HG02588 (cell line): ENCODE results near the gene DAD1.

Experiments
- ATAC-seq: cut with Tn5 transposase; IDR thresholded peaks from one replicate; pipeline ENCODE4 v1.9.1; 2021; ENCODE audit warnings: mild to moderate bottlenecking, moderate library complexity; ENCODE audit not compliant: unreplicated experiment

DAD1 gene

GRCh38 chr14:22539831-22540230 lies 49.2 kb downstream of the DAD1 start:
- ATAC-seq: no peak

DNA sequence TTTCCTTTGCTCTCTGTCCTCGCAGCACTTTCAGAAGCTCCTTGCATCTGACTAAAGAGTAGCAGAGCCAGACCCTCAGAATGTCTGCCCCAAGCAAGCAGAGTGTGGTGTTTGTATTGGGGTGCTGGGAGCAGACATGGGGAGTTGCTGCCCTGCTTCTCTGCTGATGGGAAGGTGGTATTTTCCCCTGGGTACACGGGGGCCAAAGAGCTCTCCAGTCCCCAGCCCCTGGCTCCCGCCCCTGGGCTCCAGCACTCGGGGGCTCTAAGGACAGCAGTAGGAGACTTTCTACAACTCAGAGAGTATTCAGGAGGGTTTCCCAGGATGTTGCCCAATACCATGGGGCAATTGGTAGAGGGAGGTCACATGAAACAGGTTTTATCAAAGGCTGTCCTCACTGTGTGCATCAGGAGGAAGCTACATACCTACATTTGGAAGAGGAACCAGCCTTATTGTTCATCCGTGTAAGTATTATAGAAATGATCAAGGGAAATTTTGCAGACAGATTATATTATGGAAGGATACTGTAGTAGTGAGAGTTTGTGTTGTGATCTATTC lies 50.3 kb downstream of the DAD1 start:
- no peak for ATAC-seq

DNA sequence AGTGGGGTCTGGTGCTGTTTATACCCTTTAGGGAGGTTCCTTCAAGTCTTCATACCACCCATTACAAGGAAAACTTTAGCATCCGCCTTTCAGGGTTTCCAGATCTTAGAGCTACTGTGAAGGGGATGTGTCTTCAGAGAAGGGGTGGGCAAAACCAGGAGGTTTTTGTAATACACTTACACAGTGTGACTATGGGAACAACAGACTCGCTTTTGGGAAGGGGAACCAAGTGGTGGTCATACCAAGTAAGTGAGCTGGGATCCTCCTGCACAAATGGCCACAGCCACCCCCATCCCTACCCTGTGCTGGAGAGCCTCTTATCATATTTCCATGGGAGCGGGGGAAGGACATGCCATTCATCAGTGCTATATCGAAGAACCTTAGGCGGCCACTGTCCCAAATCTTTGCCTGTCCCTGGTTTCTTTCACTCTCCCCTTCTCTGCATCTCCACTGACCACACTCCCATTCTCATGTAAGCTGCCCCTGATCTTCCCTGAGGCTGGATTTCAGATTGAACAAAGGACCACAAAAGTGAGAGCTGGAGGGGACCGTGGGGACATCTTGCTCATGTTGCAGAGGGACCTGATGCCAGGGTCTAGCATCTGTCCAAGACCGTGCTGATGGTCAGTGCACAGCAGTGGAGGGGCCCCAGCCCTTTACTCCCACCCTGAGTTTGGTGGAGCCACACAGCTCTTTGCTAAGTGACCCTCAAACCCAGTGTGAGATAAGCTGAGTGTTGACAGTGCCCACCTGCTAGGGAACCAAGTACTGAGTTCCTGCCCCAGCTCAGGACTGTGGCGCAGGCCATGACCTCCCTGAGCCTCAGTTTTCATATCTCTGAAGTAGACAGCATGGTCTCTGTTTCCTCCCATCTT lies 51.4 kb downstream of the DAD1 start:
- no peak for ATAC-seq

DNA sequence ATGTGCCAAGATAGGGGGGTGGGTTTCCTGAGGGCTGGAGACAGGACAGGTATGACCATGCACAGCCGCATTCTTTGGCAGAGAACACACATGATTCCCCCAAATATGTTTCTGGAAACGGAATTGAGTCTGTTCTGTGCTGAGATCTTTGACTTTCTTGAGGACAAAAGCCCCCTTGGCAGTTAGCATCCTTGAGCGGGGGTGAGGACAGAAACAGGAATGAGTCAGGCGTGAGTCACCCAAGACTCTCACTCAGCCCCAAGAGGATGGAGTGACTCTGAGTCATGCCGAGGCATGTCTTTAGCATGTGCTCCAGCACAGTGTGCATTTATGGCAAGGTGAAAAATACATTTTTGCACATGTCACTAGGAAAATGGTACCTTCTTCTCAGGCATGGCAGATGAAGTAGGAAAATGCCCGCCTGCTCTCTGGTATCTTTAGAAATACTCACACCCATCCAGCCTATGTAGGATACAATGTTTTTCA lies 52.1 kb downstream of the DAD1 start:
- ATAC-seq: peak; percentile 68

GRCh38 chr14:22535916-22536315 lies 53.1 kb downstream of the DAD1 start:
- no peak for ATAC-seq

- no peak for ATAC-seq
Observed at GRCh38 chr14:22535126-22535525, 53.9 kb downstream of the DAD1 start.

DNA sequence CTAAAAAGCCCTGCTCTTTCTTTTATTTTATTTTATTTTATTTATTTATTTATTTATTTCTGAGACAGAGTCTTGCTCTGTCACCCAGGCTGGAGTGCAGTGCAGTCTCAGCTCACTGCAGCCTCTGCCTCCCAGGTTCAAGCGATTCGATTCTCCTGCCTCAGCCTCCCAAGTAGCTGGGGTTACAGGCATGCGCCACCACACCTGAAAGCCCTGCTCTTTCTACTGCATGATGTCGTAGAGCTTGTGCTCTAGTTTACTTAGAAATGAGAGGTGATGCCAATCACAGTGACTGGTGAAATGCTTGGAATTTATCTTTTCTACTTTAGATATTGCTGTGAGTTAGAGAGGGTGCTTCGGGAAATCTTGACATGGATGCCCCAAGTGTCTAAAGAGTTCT lies 54.5 kb downstream of the DAD1 start:
- ATAC-seq: no peak

GRCh38 chr14:22533739-22534359 lies 55.2 kb downstream of the DAD1 start:
- ATAC-seq: no peak

- ATAC-seq: no peak
Observed at GRCh38 chr14:22533057-22533704, 55.8 kb downstream of the DAD1 start.

DNA sequence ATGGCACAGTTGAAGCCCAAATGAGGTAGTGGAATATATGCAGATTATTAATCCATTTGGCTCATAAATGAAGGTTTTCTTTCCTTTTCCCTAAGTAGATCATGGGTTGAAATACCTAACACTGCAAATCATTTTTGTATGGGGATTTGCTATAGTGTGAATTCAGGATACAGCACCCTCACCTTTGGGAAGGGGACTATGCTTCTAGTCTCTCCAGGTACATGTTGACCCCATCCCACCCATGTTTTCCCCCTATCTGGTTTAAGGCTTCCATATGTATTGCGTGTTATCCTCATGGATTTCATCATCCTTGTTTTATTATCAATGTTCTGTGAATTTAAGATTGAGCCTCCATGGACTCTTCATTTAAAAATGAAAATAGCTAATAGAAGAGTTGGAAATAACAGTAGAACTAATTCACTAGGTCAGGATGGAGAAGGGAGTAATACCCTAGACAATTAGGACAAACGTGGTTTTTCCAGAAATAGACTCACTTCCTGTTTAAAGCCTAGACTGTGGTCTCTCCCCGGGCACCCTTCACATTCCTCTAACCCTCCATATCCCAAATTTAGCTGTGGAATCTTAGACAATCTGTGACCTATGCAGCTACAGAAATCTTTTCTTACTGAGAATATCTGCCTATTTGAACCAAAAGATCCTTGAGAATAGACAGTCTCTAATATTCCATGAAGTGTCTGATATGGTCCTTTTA lies 56.5 kb downstream of the DAD1 start:
- no peak for ATAC-seq

DNA sequence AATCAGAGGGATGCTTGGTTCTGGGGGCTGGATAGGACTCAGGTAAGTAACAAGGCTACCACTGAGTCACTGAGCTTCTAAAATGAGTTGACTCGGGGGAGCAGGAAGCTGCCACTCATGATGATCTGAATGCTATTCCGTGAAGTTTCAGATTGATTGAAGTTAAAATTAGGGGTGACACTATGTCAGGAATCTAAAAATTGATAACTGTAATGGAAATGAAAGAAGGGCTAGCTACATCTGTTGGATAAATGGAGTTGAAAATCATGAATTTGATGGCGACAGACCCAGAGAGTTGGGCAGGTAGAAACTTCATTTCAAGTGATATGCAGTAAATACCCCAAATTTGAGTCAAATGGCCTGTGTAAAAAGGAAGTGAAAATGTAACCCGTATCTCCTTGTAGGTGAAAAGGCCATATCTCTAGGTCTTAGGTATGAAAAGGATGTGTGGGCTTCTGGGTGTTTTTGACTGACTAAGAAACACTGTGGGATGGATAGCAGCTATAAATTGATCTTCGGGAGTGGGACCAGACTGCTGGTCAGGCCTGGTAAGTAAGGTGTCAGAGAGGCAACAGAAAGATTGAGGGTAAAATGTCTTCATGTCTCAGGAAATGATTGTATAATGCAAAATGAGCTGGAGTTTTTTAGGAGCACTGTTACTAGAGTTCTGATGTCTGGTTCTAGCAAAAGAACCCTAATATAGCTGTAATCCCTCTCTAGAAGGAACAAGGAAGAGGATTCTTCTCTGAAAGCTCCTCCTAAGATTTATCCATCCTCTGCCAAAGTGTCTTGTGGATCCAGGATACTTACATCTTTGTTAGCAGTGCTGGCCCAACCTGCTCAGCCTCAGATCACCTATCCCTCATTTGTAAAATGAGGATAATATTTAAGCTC lies 57.3 kb downstream of the DAD1 start:
- peak; percentile 68 for ATAC-seq

- no peak for ATAC-seq
Observed at GRCh38 chr14:22530127-22530526, 58.9 kb downstream of the DAD1 start.

- ATAC-seq: no peak
Observed at GRCh38 chr14:22526744-22527143, 62.3 kb downstream of the DAD1 start.

GRCh38 chr14:22526218-22526617 lies 62.8 kb downstream of the DAD1 start:
- ATAC-seq: no peak

- no peak for ATAC-seq
Observed at GRCh38 chr14:22524784-22525161, 64.3 kb downstream of the DAD1 start.

- no peak for ATAC-seq
Observed at GRCh38 chr14:22524115-22524783, 64.8 kb downstream of the DAD1 start.

- no peak for ATAC-seq
Observed at GRCh38 chr14:22523283-22523682, 65.7 kb downstream of the DAD1 start.

DNA sequence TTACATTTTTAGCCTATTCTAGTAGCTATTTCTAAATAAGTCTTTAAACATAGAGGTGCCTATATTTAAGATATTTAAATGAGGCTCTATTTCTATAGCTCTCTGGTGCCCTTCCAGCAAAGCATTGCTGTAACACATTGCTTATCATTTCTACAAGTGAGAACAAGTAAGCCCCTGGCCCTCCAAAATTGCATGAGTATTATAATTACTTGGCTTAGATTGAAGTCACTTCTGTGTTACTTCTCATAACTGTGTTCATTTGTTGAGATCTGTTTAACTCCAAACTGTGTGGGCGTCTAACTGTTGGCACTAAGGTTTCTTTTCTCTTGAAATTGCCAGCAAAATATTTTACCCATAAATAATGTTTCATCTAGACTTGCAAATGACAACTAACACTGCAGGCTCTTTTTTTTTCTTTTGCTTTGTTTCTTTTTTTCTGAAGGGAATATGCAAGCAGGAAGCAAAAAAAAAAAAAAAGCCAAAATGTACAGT lies 66.5 kb downstream of the DAD1 start:
- ATAC-seq: no peak
